Measurements from ENCODE around the gene SLC35B2.

Gene SLC35B2

DNA sequence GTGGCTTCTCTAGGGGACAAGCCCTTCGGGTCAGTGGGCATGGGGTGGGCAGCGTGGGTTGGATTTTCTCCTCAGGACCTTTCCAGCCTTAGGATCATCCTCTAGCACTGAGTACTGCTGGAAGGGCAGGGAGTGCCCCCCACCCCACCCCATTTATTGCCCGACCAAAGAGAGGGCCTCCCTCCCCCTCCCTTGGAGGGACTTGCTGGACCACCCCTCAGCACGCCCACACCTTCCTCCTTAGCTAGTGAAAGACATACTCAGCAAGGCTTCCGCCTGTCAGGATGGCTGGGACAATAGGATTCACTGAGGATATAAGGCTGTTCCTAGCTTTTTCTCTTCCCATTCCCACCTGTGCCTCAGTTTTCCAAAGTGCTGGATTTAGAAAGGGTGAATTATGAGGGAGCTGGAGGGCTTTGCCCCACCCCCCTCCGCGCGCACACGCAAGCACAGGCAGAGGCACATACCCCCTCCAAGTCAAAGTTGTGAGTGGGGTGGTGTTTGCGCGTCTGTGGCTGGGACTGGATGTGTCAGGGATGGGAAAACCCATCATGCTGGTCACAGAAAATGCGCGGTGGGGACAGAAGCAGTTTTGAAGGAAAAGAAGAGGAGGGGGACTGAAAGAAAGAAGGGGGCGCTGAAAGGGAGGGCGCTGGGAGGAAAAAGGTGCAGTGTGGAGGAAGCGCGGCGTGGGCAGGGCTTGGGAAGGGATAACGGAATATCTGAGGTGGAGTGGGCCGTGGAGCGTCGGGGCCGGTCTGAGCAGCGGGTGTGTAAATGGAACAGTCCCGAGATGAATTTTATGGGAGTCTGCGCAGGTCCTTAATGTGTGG, 34.6 kb downstream of the SLC35B2 start:
- no peak for DNase-seq (ENCODE audit: low read depth in 1 of 2, low spot score in 1 of 2)

DNA sequence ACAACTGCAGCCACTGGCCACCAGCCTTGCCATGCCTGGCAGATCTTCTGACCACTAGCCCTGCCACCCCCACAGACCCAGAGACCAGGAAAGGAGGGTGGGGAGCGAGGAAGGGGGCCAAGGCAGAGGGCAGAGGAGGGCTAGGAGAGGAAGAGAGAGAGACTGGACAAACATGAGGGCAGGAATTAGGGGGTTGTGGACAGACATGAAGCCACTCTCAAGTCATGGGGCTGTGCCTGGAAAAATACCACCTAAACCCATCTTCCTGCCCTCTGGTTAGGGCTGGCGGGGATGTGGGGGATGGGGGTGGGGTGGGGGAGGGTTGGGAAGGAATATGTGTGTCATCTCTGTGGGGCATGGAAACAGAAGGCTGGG, 35.4 kb downstream of the SLC35B2 start:
- no peak for DNase-seq (ENCODE audit: low read depth in 1 of 2, low spot score in 1 of 2)

DNA sequence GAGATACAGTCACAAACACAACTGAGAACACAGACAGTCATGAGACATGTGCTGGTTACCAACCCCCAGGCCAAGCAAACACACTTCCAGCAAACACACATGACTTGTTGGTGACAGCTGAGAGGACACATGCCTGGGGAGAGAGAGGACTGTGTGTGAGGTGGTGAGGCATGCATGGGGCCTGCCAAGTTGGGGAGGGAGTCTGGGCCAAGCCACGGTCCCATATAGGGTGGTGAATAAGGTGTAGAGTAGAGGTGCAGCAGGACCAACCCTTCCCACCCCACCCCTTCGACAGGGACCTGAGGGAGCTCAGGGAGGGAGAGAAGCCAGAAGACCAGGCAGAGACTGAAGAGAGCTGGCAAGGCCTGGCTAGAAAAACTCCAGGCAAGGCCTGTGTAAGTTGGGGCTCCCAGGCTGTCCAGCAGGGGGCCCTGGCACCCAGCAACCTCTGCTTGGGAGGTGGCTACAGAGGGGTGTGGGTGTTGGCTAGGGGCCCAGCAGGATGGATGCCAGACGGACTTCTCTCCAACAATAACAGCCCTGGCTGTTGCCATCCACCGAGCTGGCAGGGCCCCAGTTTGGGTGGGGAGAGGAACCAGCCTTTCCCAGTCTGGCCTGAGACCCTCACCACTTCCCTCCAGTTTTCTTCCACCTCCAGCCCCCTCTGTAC, 35.9 kb downstream of the SLC35B2 start:
- peak; percentile 47 to 55 for DNase-seq (ENCODE audit: low read depth in 1 of 2, low spot score in 1 of 2)

DNA sequence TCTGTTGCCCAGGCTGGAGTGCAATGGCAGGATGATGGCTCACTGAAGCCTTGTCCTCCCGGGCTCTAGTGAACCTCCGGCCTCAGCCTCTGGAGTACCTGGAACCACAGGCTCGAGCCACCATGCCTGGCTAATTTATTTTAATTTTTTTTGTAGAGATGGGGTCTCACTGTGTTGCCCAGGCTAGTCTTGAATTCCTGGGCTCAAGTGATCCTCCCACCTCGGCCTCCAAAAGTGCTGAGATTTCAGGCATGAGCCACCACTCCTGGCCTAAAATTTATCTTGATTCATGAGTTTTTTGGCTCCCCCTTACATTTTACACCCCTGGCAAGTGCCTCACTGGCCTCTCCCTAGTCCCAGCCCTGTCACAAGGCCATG, 36.4 kb downstream of the SLC35B2 start:
- no peak for DNase-seq (ENCODE audit: low read depth in 1 of 2, low spot score in 1 of 2)

DNA sequence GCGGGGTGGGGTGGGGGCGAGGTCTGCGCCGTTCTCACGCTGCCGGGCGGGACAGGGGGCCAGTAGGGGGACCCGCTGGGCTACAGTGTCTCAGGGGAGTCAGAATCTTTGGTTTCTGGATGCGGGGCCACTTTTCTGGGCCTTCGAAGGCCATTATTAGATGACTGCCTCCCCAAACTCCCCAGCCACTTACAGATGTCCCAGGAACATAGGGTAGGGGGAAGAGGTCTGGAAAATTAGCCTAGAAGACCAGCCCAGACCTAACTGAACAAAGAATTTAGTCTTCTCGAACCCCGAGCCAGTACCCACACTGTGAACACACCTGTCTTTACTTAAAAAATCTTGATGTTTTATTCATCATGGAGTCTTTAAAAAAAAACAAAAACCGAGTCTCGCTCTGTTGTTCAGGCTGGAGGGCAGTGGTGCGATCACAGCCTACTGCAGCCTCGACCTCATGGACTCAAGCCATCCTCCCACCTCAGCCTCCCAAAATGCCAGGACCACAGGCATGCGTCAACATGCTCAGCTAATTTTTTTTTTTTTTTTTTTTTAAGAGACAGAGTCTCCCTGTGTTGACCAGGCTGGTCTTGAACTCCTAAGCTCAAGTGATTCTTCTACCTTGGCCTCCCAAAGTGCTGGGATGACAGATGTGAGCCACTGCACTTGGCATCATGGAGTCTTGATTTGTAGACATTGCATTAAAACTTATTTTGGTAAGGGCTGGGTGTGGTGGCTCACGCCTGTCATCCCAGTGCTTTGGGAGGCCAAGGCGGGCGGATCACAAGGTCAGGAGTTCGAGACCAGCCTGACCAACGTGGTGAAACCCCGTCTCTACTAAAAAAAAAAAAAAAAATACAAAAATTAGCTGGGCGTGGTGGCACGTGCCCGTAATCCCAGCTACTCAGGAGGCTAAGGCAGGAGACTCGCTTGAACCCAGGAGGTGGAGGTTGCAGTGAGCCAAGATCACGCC, 37.2 kb downstream of the SLC35B2 start:
- DNase-seq (ENCODE audit: low read depth in 1 of 2, low spot score in 1 of 2) = no peak

DNA sequence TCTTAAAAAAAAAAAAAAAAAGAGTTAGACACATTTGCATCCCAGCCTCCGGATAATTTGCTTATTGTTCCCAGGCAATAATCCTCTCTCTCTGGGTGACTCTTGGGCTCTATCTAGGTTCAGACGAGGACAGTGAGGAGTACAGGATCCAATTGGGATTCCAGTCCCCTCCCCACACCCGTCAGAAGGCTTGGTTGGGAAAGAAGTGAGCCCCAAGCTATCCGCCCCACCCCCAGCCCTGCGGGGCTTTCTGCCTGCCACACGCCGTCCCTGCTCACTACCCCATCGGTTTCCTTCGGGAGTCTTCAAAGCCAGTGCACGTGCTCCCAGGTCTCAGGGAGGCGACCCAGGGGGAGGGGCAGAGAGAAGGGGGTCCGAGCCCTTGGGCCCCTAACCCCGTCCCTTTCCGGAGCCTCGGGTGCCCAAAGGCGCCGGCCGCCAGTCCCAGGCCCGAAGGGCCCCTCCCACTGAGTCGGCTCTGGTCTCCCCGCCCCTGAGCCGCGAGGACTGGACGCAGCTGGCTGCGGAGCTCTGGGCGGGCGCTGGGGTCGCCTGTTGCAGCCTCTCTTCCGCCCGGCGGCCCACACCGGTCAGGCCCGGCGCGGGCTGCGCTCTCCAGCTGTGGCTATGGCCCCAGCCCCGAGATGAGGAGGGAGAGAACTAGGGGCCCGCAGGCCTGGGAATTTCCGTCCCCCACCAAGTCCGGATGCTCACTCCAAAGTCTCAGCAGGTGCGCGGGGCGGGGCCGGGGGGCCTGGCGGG, 38.1 kb downstream of the SLC35B2 start:
- no peak for DNase-seq (ENCODE audit: low read depth in 1 of 2, low spot score in 1 of 2)

DNA sequence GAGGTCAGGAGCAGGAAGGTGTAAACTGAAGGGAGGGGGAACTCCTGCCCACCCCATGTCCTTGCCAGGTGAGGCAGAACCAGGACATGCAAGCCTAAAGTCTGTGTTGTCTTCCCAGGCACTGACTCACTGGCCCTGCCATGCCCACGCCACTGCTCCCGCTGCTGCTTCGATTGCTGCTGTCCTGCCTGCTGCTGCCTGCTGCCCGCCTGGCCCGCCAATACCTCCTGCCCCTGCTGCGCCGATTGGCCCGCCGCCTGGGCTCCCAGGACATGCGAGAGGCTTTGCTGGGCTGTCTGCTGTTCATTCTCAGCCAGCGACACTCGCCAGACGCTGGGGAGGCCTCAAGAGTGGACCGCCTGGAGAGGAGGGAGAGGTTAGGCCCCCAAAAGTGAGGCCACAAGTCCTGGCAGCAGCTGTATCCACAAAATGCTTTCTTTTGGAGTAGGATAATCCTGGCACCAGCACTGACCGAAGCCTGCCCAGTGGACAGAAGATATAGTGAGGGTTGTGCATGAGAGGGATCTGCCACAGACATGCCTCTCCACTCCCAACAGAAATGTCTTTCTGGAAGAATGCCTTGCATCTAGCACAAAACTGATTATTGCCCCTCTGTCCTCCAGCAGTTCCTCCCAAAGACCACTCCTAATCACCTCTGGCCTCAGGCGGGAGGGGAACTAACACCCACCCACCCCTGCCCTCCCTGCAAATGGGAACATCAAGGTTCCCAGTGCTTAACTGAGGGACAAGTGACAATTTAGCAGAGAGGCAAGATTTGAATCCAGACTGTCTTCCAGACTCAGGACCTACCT, 39.8 kb downstream of the SLC35B2 start:
- DNase-seq (ENCODE audit: low read depth in 1 of 2, low spot score in 1 of 2) = no peak

DNA sequence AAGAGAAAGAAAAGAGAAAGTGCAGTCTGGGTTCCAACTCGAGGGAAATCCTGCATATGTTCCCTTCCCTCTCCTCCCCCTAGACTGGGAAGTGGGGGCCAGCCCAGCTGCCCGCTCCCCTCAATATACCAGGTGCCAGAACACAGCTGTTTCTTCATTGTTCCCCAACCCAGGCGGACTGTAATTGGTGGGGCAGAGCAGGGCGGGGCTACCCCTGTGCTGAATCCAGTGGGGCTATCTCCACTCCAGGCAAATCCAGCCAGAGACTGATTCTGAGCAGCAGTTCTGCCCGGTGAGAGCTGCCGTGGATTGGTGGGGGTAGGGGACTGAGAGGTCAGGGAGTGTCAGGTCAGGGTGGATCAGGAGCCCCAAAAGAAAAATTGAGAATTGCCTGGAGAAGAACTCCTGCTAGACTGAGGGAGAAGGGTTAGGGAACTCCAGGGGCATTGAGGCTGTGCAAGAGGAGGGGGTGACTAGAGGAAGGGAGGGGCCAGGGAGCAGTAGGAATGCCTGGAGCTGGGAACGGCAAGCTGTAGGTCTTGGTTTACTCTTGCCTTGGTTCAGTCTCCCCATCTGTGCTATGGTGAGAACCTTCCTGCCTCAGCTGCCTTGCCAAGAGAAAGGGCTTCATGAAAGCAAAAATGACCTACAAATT, 40.5 kb downstream of the SLC35B2 start, which contains the start of gene MYMX:
MYMX (plus strand) TSS at position 250 of the 655 bp plus-strand sequence. CDS start 546 bp downstream, outside the sequence.
- DNase-seq (ENCODE audit: low read depth in 1 of 2, low spot score in 1 of 2) = no peak

DNA sequence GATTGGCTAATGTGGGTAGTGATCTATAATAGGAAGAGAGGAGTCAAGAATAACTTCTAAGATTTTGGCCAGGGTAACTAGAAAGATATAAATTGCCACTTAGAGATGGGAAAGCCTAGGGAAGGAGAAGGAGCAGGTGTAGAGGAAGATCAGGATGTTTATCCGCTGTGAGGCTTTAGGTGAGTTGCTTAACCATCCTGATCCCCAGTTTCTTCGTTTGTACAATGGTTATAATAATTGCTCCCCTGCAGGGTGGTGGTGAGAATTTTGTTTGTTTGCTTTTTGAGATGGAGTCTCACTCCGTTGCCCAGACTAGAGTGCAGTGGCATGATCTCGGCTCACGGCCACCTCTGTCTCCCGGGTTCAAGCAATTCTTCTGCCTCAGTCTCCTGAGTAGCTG, 43.0 kb downstream of the SLC35B2 start:
- DNase-seq (ENCODE audit: low read depth in 1 of 2, low spot score in 1 of 2) = no peak

DNA sequence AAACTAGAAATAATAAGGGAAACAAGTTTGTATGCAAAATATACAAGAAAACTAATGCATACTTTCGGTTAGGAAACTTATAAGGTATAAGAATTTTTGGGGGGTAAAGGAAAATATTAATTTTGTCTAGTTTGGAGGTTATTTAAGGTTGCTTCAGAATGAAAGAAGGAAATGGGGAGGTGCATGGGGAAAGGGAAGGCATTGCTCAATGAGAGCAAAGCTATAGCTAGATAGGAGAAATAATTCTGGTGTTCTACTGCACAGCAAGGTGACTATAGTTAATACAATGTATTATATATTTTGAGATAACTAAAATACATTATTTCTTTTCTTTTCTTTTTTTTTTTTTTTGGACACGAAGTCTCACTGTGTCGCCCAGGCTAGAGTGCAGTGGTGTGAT, 46.0 kb downstream of the SLC35B2 start:
- DNase-seq (ENCODE audit: low read depth in 1 of 2, low spot score in 1 of 2) = no peak

DNA sequence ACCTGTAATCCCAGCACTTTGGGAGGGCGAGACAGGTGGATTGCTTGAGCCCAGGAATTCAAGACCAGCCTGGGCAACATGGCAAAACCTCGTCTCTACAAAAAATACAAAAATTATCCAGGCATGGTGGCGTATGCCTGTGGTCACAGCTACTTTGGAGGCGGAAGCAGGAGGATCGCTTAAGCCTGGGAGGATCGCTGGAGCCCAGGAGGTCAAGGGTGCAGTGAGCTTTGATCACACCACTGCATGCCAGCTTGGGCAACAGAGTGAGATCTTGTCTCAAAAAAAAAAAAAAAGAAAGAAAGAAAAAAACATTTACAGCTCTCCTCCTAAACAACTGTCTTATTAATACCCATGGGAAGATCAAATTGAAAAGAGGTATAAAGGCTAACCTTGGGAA, 49.4 kb downstream of the SLC35B2 start:
- DNase-seq (ENCODE audit: low read depth in 1 of 2, low spot score in 1 of 2) = no peak
